ENCODE data around the gene GNB1.
"Not testable (repeated sequence)": the region's sequence is repeated elsewhere in the genome, so short reads cannot be mapped to it uniquely, and the experiment has no call there.

The GNB1 gene

GRCh38 chr1:1752636-1753606 lies 138.0 kb downstream of the GNB1 start:
- Histone ChIP-seq H3K27ac (ENCODE audit: low read depth, low read length) (no peak overlapping the region; the same call in 1 of the 2 replicates), H3K4me3 (ENCODE audit: low read length) (no peak overlapping the region), H3K36me3 (ENCODE audit: insufficient read depth, low read length) (peaks cover 45% of the 10 kb centered on the region), H3K9ac (ENCODE audit: low read depth, low read length) (no peak overlapping the region), H3K4me1 (ENCODE audit: insufficient read depth, low read length) (no peaks in the 10 kb centered on the region), H3K27me3 (ENCODE audit: insufficient read depth, low read length) (no peaks in the 10 kb centered on the region), H3K9me3 (ENCODE audit: insufficient read depth, low read depth, low read length) (no peaks in the 10 kb centered on the region)
- WGBS, result 86% methylated on average over 37 of the region's 37 CpGs

GRCh38 chr1:1752190-1752589 lies 138.7 kb downstream of the GNB1 start:
- H3K36me3 ChIP-seq (ENCODE audit: insufficient read depth, low read length), result peaks cover 42% of the 10 kb centered on the region

GRCh38 chr1:1749941-1750340 lies 140.9 kb downstream of the GNB1 start:
- H3K4me3 ChIP-seq (ENCODE audit: low read length); H3K27ac ChIP-seq (ENCODE audit: low read depth, low read length); H3K27me3 ChIP-seq (ENCODE audit: insufficient read depth, low read length); H3K4me1 ChIP-seq (ENCODE audit: insufficient read depth, low read length); H3K9ac ChIP-seq (ENCODE audit: low read depth, low read length); H3K9me3 ChIP-seq (ENCODE audit: insufficient read depth, low read depth, low read length): not testable (repeated sequence)
- 82% methylated on average over 6 of the region's 9 CpGs for WGBS
- H3K36me3 ChIP-seq (ENCODE audit: insufficient read depth, low read length), result peaks cover 22% of the 10 kb centered on the region

More at GRCh38 chr1:1752190-1752589, 138.7 kb downstream of the GNB1 start:
- Histone ChIP-seq H3K4me1 (ENCODE audit: insufficient read depth, low read length) (no peaks in the 10 kb centered on the region), H3K4me3 (ENCODE audit: low read length) (no peak overlapping the region), H3K27ac (ENCODE audit: low read depth, low read length) (no peak overlapping the region), H3K9me3 (ENCODE audit: insufficient read depth, low read depth, low read length) (no peaks in the 10 kb centered on the region), H3K27me3 (ENCODE audit: insufficient read depth, low read length) (no peaks in the 10 kb centered on the region), H3K9ac (ENCODE audit: low read depth, low read length) (no peak overlapping the region)
- WGBS, result 89% methylated on average over 11 of the region's 11 CpGs

GRCh38 chr1:1748686-1749321 lies 142.1 kb downstream of the GNB1 start:
- peaks cover 13% of the 10 kb centered on the region for H3K36me3 ChIP-seq (ENCODE audit: insufficient read depth, low read length)
- H3K9me3 ChIP-seq (ENCODE audit: insufficient read depth, low read depth, low read length), result no peaks in the 10 kb centered on the region
- WGBS, result 80% methylated on average over 18 of the region's 18 CpGs
- no peak overlapping the region for H3K4me3 ChIP-seq (ENCODE audit: low read length)
- H3K9ac ChIP-seq (ENCODE audit: low read depth, low read length), result no peak overlapping the region
- H3K4me1 ChIP-seq (ENCODE audit: insufficient read depth, low read length), result no peaks in the 10 kb centered on the region
- 0 out of 2 replicates have a peak overlapping the region, but pooled peaks have one; percentile 35 for H3K27ac ChIP-seq (ENCODE audit: low read depth, low read length)
- H3K27me3 ChIP-seq (ENCODE audit: insufficient read depth, low read length), result no peaks in the 10 kb centered on the region

GRCh38 chr1:1746566-1746909 lies 144.3 kb downstream of the GNB1 start:
- not testable (repeated sequence) for H3K4me1 ChIP-seq (ENCODE audit: insufficient read depth, low read length); H3K27ac ChIP-seq (ENCODE audit: low read depth, low read length); H3K36me3 ChIP-seq (ENCODE audit: insufficient read depth, low read length); H3K4me3 ChIP-seq (ENCODE audit: low read length); H3K9me3 ChIP-seq (ENCODE audit: insufficient read depth, low read depth, low read length); H3K27me3 ChIP-seq (ENCODE audit: insufficient read depth, low read length); H3K9ac ChIP-seq (ENCODE audit: low read depth, low read length)
- WGBS, result no CpG with 5 or more reads among the region's 35 CpGs

- 0% methylated on average over 6 of the region's 101 CpGs for WGBS
- Histone ChIP-seq H3K27ac (ENCODE audit: low read depth, low read length) (peak overlapping the region; percentile 81; the same call in 1 of the 2 replicates), H3K9ac (ENCODE audit: low read depth, low read length) (peak overlapping the region; percentile 79), H3K4me3 (ENCODE audit: low read length) (peak overlapping the region; percentile 45)
- H3K27me3 ChIP-seq (ENCODE audit: insufficient read depth, low read length); H3K36me3 ChIP-seq (ENCODE audit: insufficient read depth, low read length); H3K9me3 ChIP-seq (ENCODE audit: insufficient read depth, low read depth, low read length); H3K4me1 ChIP-seq (ENCODE audit: insufficient read depth, low read length): not testable (repeated sequence)
Observed at GRCh38 chr1:1745651-1746565, 145.0 kb downstream of the GNB1 start.

- not testable (repeated sequence) for H3K27me3 ChIP-seq (ENCODE audit: insufficient read depth, low read length); H3K4me3 ChIP-seq (ENCODE audit: low read length); H3K4me1 ChIP-seq (ENCODE audit: insufficient read depth, low read length); H3K27ac ChIP-seq (ENCODE audit: low read depth, low read length); H3K9ac ChIP-seq (ENCODE audit: low read depth, low read length); H3K36me3 ChIP-seq (ENCODE audit: insufficient read depth, low read length); H3K9me3 ChIP-seq (ENCODE audit: insufficient read depth, low read depth, low read length)
- 93% methylated on average over 11 of the region's 11 CpGs for WGBS
Observed at GRCh38 chr1:1742529-1742928, 148.4 kb downstream of the GNB1 start.

GRCh38 chr1:1741013-1741412 lies 149.9 kb downstream of the GNB1 start:
- not testable (repeated sequence) for H3K4me3 ChIP-seq (ENCODE audit: low read length); H3K27ac ChIP-seq (ENCODE audit: low read depth, low read length); H3K9me3 ChIP-seq (ENCODE audit: insufficient read depth, low read depth, low read length); H3K36me3 ChIP-seq (ENCODE audit: insufficient read depth, low read length); H3K9ac ChIP-seq (ENCODE audit: low read depth, low read length); H3K4me1 ChIP-seq (ENCODE audit: insufficient read depth, low read length); H3K27me3 ChIP-seq (ENCODE audit: insufficient read depth, low read length)
- WGBS, result 89% methylated on average over 12 of the region's 12 CpGs

- not testable (repeated sequence) for H3K4me3 ChIP-seq (ENCODE audit: low read length); H3K9me3 ChIP-seq (ENCODE audit: insufficient read depth, low read depth, low read length); H3K36me3 ChIP-seq (ENCODE audit: insufficient read depth, low read length); H3K9ac ChIP-seq (ENCODE audit: low read depth, low read length); H3K27me3 ChIP-seq (ENCODE audit: insufficient read depth, low read length); H3K27ac ChIP-seq (ENCODE audit: low read depth, low read length); H3K4me1 ChIP-seq (ENCODE audit: insufficient read depth, low read length)
- WGBS, result 91% methylated on average over 4 of the region's 22 CpGs
Observed at GRCh38 chr1:1738799-1739337, 152.0 kb downstream of the GNB1 start.

GRCh38 chr1:1737675-1738590 lies 153.0 kb downstream of the GNB1 start:
- H3K9ac ChIP-seq (ENCODE audit: low read depth, low read length); H3K27ac ChIP-seq (ENCODE audit: low read depth, low read length); H3K27me3 ChIP-seq (ENCODE audit: insufficient read depth, low read length); H3K9me3 ChIP-seq (ENCODE audit: insufficient read depth, low read depth, low read length); H3K4me1 ChIP-seq (ENCODE audit: insufficient read depth, low read length); H3K4me3 ChIP-seq (ENCODE audit: low read length): not testable (repeated sequence)
- WGBS, result 96% methylated on average over 24 of the region's 44 CpGs
- H3K36me3 ChIP-seq (ENCODE audit: insufficient read depth, low read length), result peaks cover 14% of the 10 kb centered on the region
